H1 (cell line): ENCODE data around the gene ZNF148. TPM values are rescaled to one million over a fixed set of nuclear protein-coding genes. Genes with fewer than 3 reads are reported as not detected.

Source experiments
- CTCF ChIA-PET: fragments of 300-600 bp; sonication (Branson Sonifier 250); formaldehyde crosslinking; loops from one replicate; lab custom pipeline; 2021; ENCODE audit not compliant: partially characterized antibody; lab: Charles Lee
- POLR2A ChIA-PET: fragments of 300-600 bp; sonication (Branson Sonifier 250); formaldehyde crosslinking; loops from one replicate; lab custom pipeline; 2021; ENCODE audit warnings: inconsistent platforms; ENCODE audit not compliant: partially characterized antibody; lab: Charles Lee
- DNase-seq, 2 experiments: peaks; one replicate each; pipeline versions ENCODE4 v3.0.0 to v3.0.0-alpha.2; 2010 to 2022; ENCODE audit warnings: low spot score in 2 of 2, low read depth in 1 of 2, mixed read lengths in 1 of 2
- FAIRE-seq: peaks from 2 replicates; lab custom pipeline; 2011; peaks lifted over from hg19 to GRCh38; lab: Jason Lieb, UNC
- H2AFZ ChIP-seq: 2 replicates; pipeline ENCODE4 v1.8.1; 2012; ENCODE audit warnings: low read length, inconsistent platforms
- H2AK5ac ChIP-seq: 2 replicates; pipeline ENCODE4 v1.6.1; 2013; ENCODE audit warnings: low read depth, low read length
- H2BK120ac ChIP-seq: replicated peaks from 2 replicates; pipeline ENCODE3; 2013; ENCODE audit warnings: low read depth, low read length, inconsistent platforms
- H2BK12ac ChIP-seq: 2 replicates; pipeline ENCODE4 v1.6.1; 2013; ENCODE audit warnings: low read depth, low read length
- H2BK15ac ChIP-seq: 2 replicates; pipeline ENCODE4 v1.6.1; 2013; ENCODE audit warnings: low read length
- H2BK20ac ChIP-seq: 2 replicates; pipeline ENCODE4 v1.6.1; 2013; ENCODE audit warnings: low read length
- H2BK5ac ChIP-seq: 2 replicates; pipeline ENCODE4 v1.6.1; 2013; ENCODE audit warnings: low read depth, low read length
- H3K14ac ChIP-seq: 2 replicates; pipeline ENCODE4 v1.6.1; 2013; ENCODE audit warnings: inconsistent platforms; ENCODE audit not compliant: insufficient read length
- H3K18ac ChIP-seq: 2 replicates; pipeline ENCODE4 v1.6.1; 2013; ENCODE audit warnings: low read length; ENCODE audit errors: extremely low read depth
- H3K23ac ChIP-seq: 2 replicates; pipeline ENCODE4 v1.6.1; 2013; ENCODE audit warnings: inconsistent platforms; ENCODE audit not compliant: insufficient read length
- H3K23me2 ChIP-seq: 2 replicates; pipeline ENCODE4 v1.6.1; 2013; ENCODE audit warnings: low read depth, low read length
- H3K27ac ChIP-seq: 2 replicates; pipeline ENCODE4 v1.6.1; 2011; ENCODE audit warnings: low read depth, low read length, inconsistent platforms
- H3K27me3 ChIP-seq, 4 experiments: replicated peaks in 1 of 4; 1 replicate in 1 of 4; 2 replicates in 3 of 4; pipeline versions ENCODE4 v1.6.1 to v1.8.1; 2011 to 2013; ENCODE audit warnings: low read length in 3 of 4, mild to moderate bottlenecking in 3 of 4, inconsistent platforms in 2 of 4, mixed read lengths in 2 of 4, moderate library complexity in 1 of 4; ENCODE audit not compliant: control insufficient read depth in 3 of 4, insufficient read depth in 3 of 4; ENCODE audit errors: extremely low read depth in 1 of 4
- H3K36me3 ChIP-seq, 4 experiments: 2 replicates each; pipeline versions ENCODE4 v1.6.1 to v1.8.1; 2011 to 2013; ENCODE audit warnings: mild to moderate bottlenecking in 4 of 4, low read length in 3 of 4, moderate library complexity in 2 of 4, control low read depth in 1 of 4, inconsistent platforms in 1 of 4; ENCODE audit not compliant: insufficient read depth in 4 of 4, control insufficient read depth in 2 of 4
- H3K4ac ChIP-seq: replicated peaks from 2 replicates; pipeline ENCODE3; 2013; ENCODE audit warnings: low read length, low read depth, mixed read lengths, inconsistent platforms; ENCODE audit not compliant: insufficient read length
- H3K4me1 ChIP-seq, 4 experiments: replicated peaks in 1 of 4; 1 replicate in 1 of 4; 2 replicates in 3 of 4; pipeline versions ENCODE4 v1.6.1 to v1.8.1; 2011 to 2013; ENCODE audit warnings: low read length in 3 of 4, inconsistent platforms in 2 of 4, mixed read lengths in 1 of 4; ENCODE audit not compliant: insufficient read depth in 4 of 4, control insufficient read depth in 3 of 4
- H3K4me2 ChIP-seq, 2 experiments: 2 replicates each; pipeline versions ENCODE4 v1.6.1 to v1.8.1; 2011 to 2013; ENCODE audit warnings: low read depth in 2 of 2, low read length in 2 of 2, control low read depth in 1 of 2, inconsistent platforms in 1 of 2, mild to moderate bottlenecking in 1 of 2; ENCODE audit not compliant: insufficient read depth in 1 of 2
- H3K4me3 ChIP-seq, 4 experiments: fragments of 200-600, 300-600 bp in 1 of 4; sonication (generic), shearing (Covaris generic), sonication (Bioruptor Twin) in 1 of 4; 2 replicates each; pipeline versions ENCODE4 v1.5.1 to v1.8.1; 2011 to 2016; ENCODE audit warnings: low read length in 4 of 4, low read depth in 3 of 4, control low read depth in 2 of 4, inconsistent platforms in 2 of 4, mild to moderate bottlenecking in 2 of 4, mixed read lengths in 1 of 4, moderate library complexity in 1 of 4; ENCODE audit not compliant: insufficient read depth in 2 of 4; ENCODE audit errors: extremely low read depth in 1 of 4
- H3K56ac ChIP-seq: replicated peaks from 2 replicates; pipeline ENCODE3; 2013; ENCODE audit warnings: low read depth, mild to moderate bottlenecking, mixed read lengths, low read length, inconsistent platforms; ENCODE audit not compliant: insufficient read length
- H3K79me1 ChIP-seq: 2 replicates; pipeline ENCODE4 v1.6.1; 2013; ENCODE audit warnings: low read depth, low read length, control low read depth
- H3K79me2 ChIP-seq, 2 experiments: 2 replicates each; pipeline versions ENCODE4 v1.6.1 to v1.8.1; 2012 to 2013; ENCODE audit warnings: low read length in 2 of 2, mild to moderate bottlenecking in 2 of 2, inconsistent platforms in 1 of 2; ENCODE audit not compliant: insufficient read depth in 2 of 2, control insufficient read depth in 1 of 2
- H3K9ac ChIP-seq, 4 experiments: replicated peaks in 1 of 4; 1 replicate in 1 of 4; 2 replicates in 3 of 4; pipeline versions ENCODE4 v1.6.1 to v1.8.1; 2011 to 2013; ENCODE audit warnings: low read depth in 3 of 4, low read length in 3 of 4, control low read depth in 2 of 4, mild to moderate bottlenecking in 2 of 4, moderate library complexity in 2 of 4, inconsistent platforms in 1 of 4; ENCODE audit errors: extremely low read depth in 1 of 4
- H3K9me3 ChIP-seq, 2 experiments: 2 replicates each; pipeline versions ENCODE4 v1.6.1 to v1.8.1; 2012 to 2013; ENCODE audit warnings: mild to moderate bottlenecking in 2 of 2, moderate library complexity in 2 of 2, control low read depth in 1 of 2, inconsistent platforms in 1 of 2, low read depth in 1 of 2, low read length in 1 of 2, mixed read lengths in 1 of 2; ENCODE audit not compliant: insufficient read depth in 2 of 2
- H4K20me1 ChIP-seq, 2 experiments: replicated peaks in 1 of 2; 2 replicates each; pipeline versions ENCODE3 to v1.8.1; 2011 to 2013; ENCODE audit warnings: inconsistent platforms in 2 of 2, low read length in 2 of 2, mild to moderate bottlenecking in 1 of 2; ENCODE audit not compliant: insufficient read depth in 2 of 2, control insufficient read depth in 1 of 2
- H4K5ac ChIP-seq: 2 replicates; pipeline ENCODE4 v1.6.1; 2013; ENCODE audit warnings: low read length, low read depth, mixed read lengths, inconsistent platforms; ENCODE audit not compliant: insufficient read length
- H4K8ac ChIP-seq: 2 replicates; pipeline ENCODE4 v1.8.0; 2013; ENCODE audit warnings: mild to moderate bottlenecking, moderate library complexity, low read length, inconsistent platforms; ENCODE audit not compliant: insufficient read depth; ENCODE audit errors: extremely low read depth
- H4K91ac ChIP-seq: replicated peaks from 2 replicates; pipeline ENCODE3; 2013; ENCODE audit warnings: low read length, mixed read lengths, inconsistent platforms; ENCODE audit not compliant: insufficient read length
- CHD1 ChIP-seq: IDR thresholded peaks from 2 replicates; pipeline ENCODE4 v1.6.1; 2012; ENCODE audit warnings: low read depth, low read length, improper control_type of control experiment
- CHD2 ChIP-seq: IDR thresholded peaks from 2 replicates; pipeline ENCODE4 v1.6.1; 2012; ENCODE audit warnings: low read length, improper control_type of control experiment
- FOSL1 ChIP-seq: IDR thresholded peaks from 2 replicates; pipeline ENCODE4 v1.6.1; 2011; ENCODE audit warnings: mild to moderate bottlenecking, low read depth, low read length, moderate library complexity; ENCODE audit not compliant: insufficient read depth
- JUN ChIP-seq: IDR thresholded peaks from 2 replicates; pipeline ENCODE4 v1.6.1; 2011; ENCODE audit warnings: low read depth, mild to moderate bottlenecking, improper control_type of control experiment, low read length
- KDM4A ChIP-seq: IDR thresholded peaks from one replicate; pipeline ENCODE4 v1.7.1; 2012; ENCODE audit warnings: low read depth, mild to moderate bottlenecking, moderate library complexity, low read length, inconsistent platforms; ENCODE audit not compliant: severe bottlenecking
- RFX5 ChIP-seq: IDR thresholded peaks from 2 replicates; pipeline ENCODE4 v1.6.1; 2011; ENCODE audit warnings: low read depth, low read length, improper control_type of control experiment, borderline replicate concordance
- SUZ12 ChIP-seq: fragments of 200-600 bp; sonication (generic); IDR thresholded peaks from 2 replicates; pipeline ENCODE4 v1.6.1; 2012; ENCODE audit warnings: mild to moderate bottlenecking, inconsistent platforms, low read length, moderate library complexity, mixed read lengths
- TAF1 ChIP-seq: IDR thresholded peaks from 2 replicates; pipeline ENCODE4 v1.6.1; 2011; ENCODE audit warnings: mild to moderate bottlenecking, low read depth, low read length
- TAF7 ChIP-seq: optimal IDR thresholded peaks from 2 replicates; pipeline ENCODE3; 2011; ENCODE audit warnings: low read depth, mild to moderate bottlenecking, inconsistent platforms, low read length, moderate library complexity, borderline replicate concordance
- TCF12 ChIP-seq: IDR thresholded peaks from 2 replicates; pipeline ENCODE4 v1.6.1; 2011; ENCODE audit warnings: low read depth, mild to moderate bottlenecking, low read length
- YY1 ChIP-seq: IDR thresholded peaks from 2 replicates; pipeline ENCODE4 v1.6.1; 2011; ENCODE audit warnings: low read depth, mild to moderate bottlenecking, low read length
- WGBS, 2 experiments: shearing (Covaris generic) in 1 of 2; methylation state at CpG; one replicate each; pipeline versions ENCODE4 v1.1.6 to v1.1.7; 2013 to 2015; ENCODE audit warnings: low lambda C conversion rate in 2 of 2, mixed read lengths in 2 of 2, inconsistent platforms in 1 of 2, low coverage in 1 of 2, missing lambda C conversion rate in 1 of 2; ENCODE audit not compliant: insufficient replicate concordance in 2 of 2, insufficient coverage in 1 of 2, insufficient read length in 1 of 2; ENCODE audit errors: extremely low coverage in 1 of 2, missing lambda C conversion rate in 1 of 2; 5-methylcytosine and 5-hydroxymethylcytosine counted together
- polyA plus RNA-seq, 7 experiments: library from polyadenylated mRNA; depleted of rRNA in 3 of 7; stranded (reverse) in 5 of 7; unstranded in 2 of 7; fragments of >200 nt in 5 of 7; fragments of 200-250 nt in 2 of 7; gene quantifications; 1 replicate in 5 of 7; 2 replicates in 1 of 7; 4 replicates in 1 of 7; pipeline versions ENCODE4 v1.2.1 to v1.2.3, GENCODE V29; 2011 to 2013; ENCODE audit warnings: missing spikeins in 2 of 7, mixed read lengths in 2 of 7
- total RNA-seq: library from RNA; stranded (reverse); fragmentation: NEBNext Ultra II Directional; extraction: Animal tissue kit (Norgen Biotek cat#: 25700); gene quantifications from 2 replicates; pipeline ENCODE4 v1.2.1, GENCODE V29; 2021
- TF ChIP-seq, protein P1 (sequence below), 3 experiments: IDR thresholded peaks; 1 replicate in 2 of 3; 2 replicates in 1 of 3; pipeline versions ENCODE4 v1.5.1 to v1.6.1; 2011; ENCODE audit warnings: low read length in 3 of 3, mild to moderate bottlenecking in 3 of 3, inconsistent platforms in 2 of 3, low read depth in 1 of 3, moderate library complexity in 1 of 3; ENCODE audit not compliant: insufficient read depth in 1 of 3; ENCODE audit errors: control extremely low read depth in 1 of 3

ZNF148 gene
- total and polyA plus RNA-seq, 2 of the 8 experiments (the other 6 are each of a cell fraction or from before 2014, with no cell fraction given), result 3.7 to 22.6 TPM

GRCh38 chr3:125322917-125323316, 52.2 kb downstream of the ZNF148 start:
- Histone ChIP-seq H4K5ac (no peak overlapping the region), H4K91ac (no peak overlapping the region), H2BK20ac (no peak overlapping the region), H2BK15ac (no peak overlapping the region), H2BK5ac (no peak overlapping the region), H3K23ac (no peak overlapping the region), H3K56ac (no peak overlapping the region), H3K27me3 (peaks cover 0 to 2% (median 0%) of the 10 kb centered on the region in 4 experiments; a peak in 1 of 7 replicates), H3K9me3 (no peaks in the 10 kb centered on the region), H3K23me2 (no peaks in the 10 kb centered on the region), H3K14ac (no peak overlapping the region), H2BK120ac (no peak overlapping the region), H2BK12ac (no peak overlapping the region), H4K8ac (no peak overlapping the region), H3K18ac (no peak overlapping the region), H2AFZ (no peak overlapping the region), H4K20me1 (no peaks in the 10 kb centered on the region), H2AK5ac (no peak overlapping the region), H3K9ac (no peak overlapping the region), H3K27ac (no peak overlapping the region), H3K4me3 (no peak overlapping the region), H3K4me1 (peaks cover 0 to 5% (median 1%) of the 10 kb centered on the region in 4 experiments; a peak in 2 of 7 replicates), H3K79me2 (peaks cover 0 to 6% of the 10 kb centered on the region in 2 experiments; a peak in 1 of 4 replicates), H3K79me1 (no peaks in the 10 kb centered on the region), H3K36me3 (no peaks in the 10 kb centered on the region), H3K4ac (no peak overlapping the region), H3K4me2 (no peak overlapping the region)
- DNase-seq, result no peak
- ChIA-PET POLR2A (no interaction called here), CTCF (no interaction called here)
- 86% methylated on average over 2 of the region's 2 CpGs; no CpG with 5 or more reads in 1 of the 2 experiments for WGBS, 2 experiments
- no peak for FAIRE-seq
- TF ChIP-seq JUN, result no peak
- TF ChIP-seq TAF1, result no peak
- TF ChIP-seq CHD2, result no peak
- TF ChIP-seq TCF12, result no peak
- no peak for TF ChIP-seq RFX5
- TF ChIP-seq, protein P1, sequence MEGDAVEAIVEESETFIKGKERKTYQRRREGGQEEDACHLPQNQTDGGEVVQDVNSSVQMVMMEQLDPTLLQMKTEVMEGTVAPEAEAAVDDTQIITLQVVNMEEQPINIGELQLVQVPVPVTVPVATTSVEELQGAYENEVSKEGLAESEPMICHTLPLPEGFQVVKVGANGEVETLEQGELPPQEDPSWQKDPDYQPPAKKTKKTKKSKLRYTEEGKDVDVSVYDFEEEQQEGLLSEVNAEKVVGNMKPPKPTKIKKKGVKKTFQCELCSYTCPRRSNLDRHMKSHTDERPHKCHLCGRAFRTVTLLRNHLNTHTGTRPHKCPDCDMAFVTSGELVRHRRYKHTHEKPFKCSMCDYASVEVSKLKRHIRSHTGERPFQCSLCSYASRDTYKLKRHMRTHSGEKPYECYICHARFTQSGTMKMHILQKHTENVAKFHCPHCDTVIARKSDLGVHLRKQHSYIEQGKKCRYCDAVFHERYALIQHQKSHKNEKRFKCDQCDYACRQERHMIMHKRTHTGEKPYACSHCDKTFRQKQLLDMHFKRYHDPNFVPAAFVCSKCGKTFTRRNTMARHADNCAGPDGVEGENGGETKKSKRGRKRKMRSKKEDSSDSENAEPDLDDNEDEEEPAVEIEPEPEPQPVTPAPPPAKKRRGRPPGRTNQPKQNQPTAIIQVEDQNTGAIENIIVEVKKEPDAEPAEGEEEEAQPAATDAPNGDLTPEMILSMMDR (IDR thresholded peaks at IDR 0.05; ENCODE audit: control extremely low read depth in 1 of 3, insufficient read depth in 1 of 3, low read depth in 1 of 3, low read length in 3 of 3), result no peak
- no peak for TF ChIP-seq TAF7
- no peak for TF ChIP-seq FOSL1
- TF ChIP-seq CHD1, result no peak
- no peak for TF ChIP-seq KDM4A
- no peak for TF ChIP-seq YY1
- no peak for TF ChIP-seq SUZ12
